Activated CD4-positive, alpha-beta memory T cell treated with anti-CD3 and anti-CD28 coated beads, Interleukin-2, amount 10 ng/mL, durations not matched to agents 7 days and 5 days (primary cell): ENCODE measurements around the gene ACTG1. TPM values are rescaled to one million over a fixed set of nuclear protein-coding genes. Genes with fewer than 3 reads are reported as not detected.
A peak's percentile ranks its signal among the peaks of the same experiment; 100 is the strongest.

Experiments
- CTCF ChIA-PET: fragments of 350-600 bp; sonication (Branson Sonifier 250); formaldehyde crosslinking; loops from one replicate; lab custom pipeline; 2021; ENCODE audit warnings: antibody characterized with exemption, inconsistent platforms; lab: Charles Lee
- POLR2A ChIA-PET: fragments of 350-600 bp; sonication (Branson Sonifier 250); formaldehyde crosslinking; loops from one replicate; lab custom pipeline; 2021; ENCODE audit warnings: antibody characterized with exemption; lab: Charles Lee
- DNase-seq: peaks from one replicate; pipeline ENCODE4 v3.0.0-alpha.2; 2020
- H3K27ac Mint-ChIP-seq: one replicate; pipeline ENCODE4 v1.8.0; 2021; ENCODE audit warnings: mild to moderate bottlenecking, mixed read lengths
- H3K27me3 Mint-ChIP-seq: one replicate; pipeline ENCODE4 v1.8.0; 2021; ENCODE audit warnings: mixed read lengths
- H3K36me3 Mint-ChIP-seq: one replicate; pipeline ENCODE4 v1.8.0; 2021; ENCODE audit warnings: low read depth, mixed read lengths
- H3K4me1 Mint-ChIP-seq: one replicate; pipeline ENCODE4 v1.8.0; 2021; ENCODE audit warnings: mixed read lengths
- H3K4me3 Mint-ChIP-seq: one replicate; pipeline ENCODE4 v1.8.0; 2021; ENCODE audit warnings: mild to moderate bottlenecking, mixed read lengths
- H3K9me3 Mint-ChIP-seq: one replicate; pipeline ENCODE4 v1.8.0; 2021; ENCODE audit warnings: mixed read lengths
- total RNA-seq, 2 experiments: library from RNA; stranded (reverse); gene quantifications; one replicate each; pipeline ENCODE4 v1.2.3, GENCODE V29; 2021

Gene ACTG1
- total RNA-seq, 2 experiments from 2014 or later = 3,658 to 3,769 TPM

GRCh38 chr17:81483085-81483861, 29.3 kb downstream of the ACTG1 start:
- POLR2A ChIA-PET = interaction anchor here (2.1 kb wide), 1 partner anchor 188 kb away, joined by 8 read pairs; the partner anchor contains the start of gene SLC38A10
- CTCF ChIA-PET = interaction anchor here (1.4 to 1.9 kb wide), 3 partner anchors 36 to 382 kb away, joined by 3 to 13 read pairs (median 3); no protein-coding TSS in a partner anchor
- no peak overlapping the region for H3K27ac Mint-ChIP-seq
- no peaks in the 10 kb centered on the region for H3K36me3 Mint-ChIP-seq
- no peak overlapping the region for H3K4me3 Mint-ChIP-seq
- H3K4me1 Mint-ChIP-seq = peaks cover 13% of the 10 kb centered on the region
- H3K9me3 Mint-ChIP-seq = no peaks in the 10 kb centered on the region
- peaks cover 34% of the 10 kb centered on the region for H3K27me3 Mint-ChIP-seq
- DNase-seq = no peak

GRCh38 chr17:81482673-81483072, 29.9 kb downstream of the ACTG1 start:
- ChIA-PET POLR2A (interaction anchor here (1.3 kb wide), 1 partner anchor 244 kb away, joined by 3 read pairs; the partner anchor contains the start of genes NDUFAF8 and TEPSIN), CTCF (no interaction called here)
- Mint-ChIP-seq H3K4me3 (no peak overlapping the region), H3K4me1 (peaks cover 13% of the 10 kb centered on the region), H3K36me3 (no peaks in the 10 kb centered on the region), H3K9me3 (no peaks in the 10 kb centered on the region), H3K27ac (no peak overlapping the region), H3K27me3 (peaks cover 37% of the 10 kb centered on the region)
- no peak for DNase-seq

GRCh38 chr17:81481815-81482505, 30.6 kb downstream of the ACTG1 start:
- Mint-ChIP-seq H3K27me3 (peaks cover 37% of the 10 kb centered on the region), H3K4me1 (peaks cover 13% of the 10 kb centered on the region), H3K9me3 (no peaks in the 10 kb centered on the region), H3K27ac (no peak overlapping the region), H3K4me3 (peak overlapping the region; percentile 24), H3K36me3 (no peaks in the 10 kb centered on the region)
- DNase-seq = no peak
- ChIA-PET CTCF (no interaction called here), POLR2A (interaction anchor here (1.3 kb wide), 1 partner anchor 243 kb away, joined by 3 read pairs; the partner anchor contains the start of genes NDUFAF8 and TEPSIN)

- CTCF ChIA-PET = no interaction called here
- H3K4me3 Mint-ChIP-seq = no peak overlapping the region
- peak; percentile 45 for DNase-seq
Observed at GRCh38 chr17:81481073-81481799, 31.4 kb downstream of the ACTG1 start.

GRCh38 chr17:81480140-81481072, 32.2 kb downstream of the ACTG1 start:
- peaks cover 33% of the 10 kb centered on the region for H3K27me3 Mint-ChIP-seq
- H3K4me3 Mint-ChIP-seq = no peak overlapping the region
- no peaks in the 10 kb centered on the region for H3K9me3 Mint-ChIP-seq
- ChIA-PET CTCF (no interaction called here), POLR2A (no interaction called here)
- no peak for DNase-seq
- peaks cover 6% of the 10 kb centered on the region for H3K4me1 Mint-ChIP-seq
- H3K36me3 Mint-ChIP-seq = no peaks in the 10 kb centered on the region
- no peak overlapping the region for H3K27ac Mint-ChIP-seq

More at GRCh38 chr17:81481073-81481799, 31.4 kb downstream of the ACTG1 start:
- POLR2A ChIA-PET = interaction anchor here (1.3 kb wide), 1 partner anchor 242 kb away, joined by 3 read pairs; the partner anchor contains the start of genes NDUFAF8 and TEPSIN
- Mint-ChIP-seq H3K36me3 (no peaks in the 10 kb centered on the region), H3K4me1 (peaks cover 10% of the 10 kb centered on the region), H3K27ac (no peak overlapping the region), H3K9me3 (no peaks in the 10 kb centered on the region), H3K27me3 (peaks cover 36% of the 10 kb centered on the region)

- no peak for DNase-seq
- peaks cover 33% of the 10 kb centered on the region for H3K27me3 Mint-ChIP-seq
- POLR2A ChIA-PET = no interaction called here
- CTCF ChIA-PET = no interaction called here
- no peak overlapping the region for H3K4me3 Mint-ChIP-seq
- H3K27ac Mint-ChIP-seq = no peak overlapping the region
- H3K9me3 Mint-ChIP-seq = no peaks in the 10 kb centered on the region
- peaks cover 6% of the 10 kb centered on the region for H3K4me1 Mint-ChIP-seq
- no peaks in the 10 kb centered on the region for H3K36me3 Mint-ChIP-seq
Observed at GRCh38 chr17:81479175-81480071, 33.2 kb downstream of the ACTG1 start.

- H3K4me3 Mint-ChIP-seq = no peak overlapping the region
- H3K27me3 Mint-ChIP-seq = peaks cover 33% of the 10 kb centered on the region
- H3K27ac Mint-ChIP-seq = no peak overlapping the region
- no peaks in the 10 kb centered on the region for H3K36me3 Mint-ChIP-seq
- ChIA-PET POLR2A (no interaction called here), CTCF (no interaction called here)
- no peak for DNase-seq
- H3K4me1 Mint-ChIP-seq = peaks cover 6% of the 10 kb centered on the region
- no peaks in the 10 kb centered on the region for H3K9me3 Mint-ChIP-seq
Observed at GRCh38 chr17:81478119-81478518, 34.5 kb downstream of the ACTG1 start.

- Mint-ChIP-seq H3K27me3 (peaks cover 23% of the 10 kb centered on the region), H3K36me3 (no peaks in the 10 kb centered on the region), H3K4me3 (no peak overlapping the region), H3K4me1 (peaks cover 5% of the 10 kb centered on the region), H3K27ac (no peak overlapping the region), H3K9me3 (no peaks in the 10 kb centered on the region)
- no peak for DNase-seq
- CTCF ChIA-PET = no interaction called here
- POLR2A ChIA-PET = no interaction called here
Observed at GRCh38 chr17:81477173-81477572, 35.4 kb downstream of the ACTG1 start.

GRCh38 chr17:81476635-81477034, 36.0 kb downstream of the ACTG1 start:
- POLR2A ChIA-PET = no interaction called here

GRCh38 chr17:81476097-81476496, 36.5 kb downstream of the ACTG1 start:
- Mint-ChIP-seq H3K4me3 (no peak overlapping the region), H3K4me1 (no peaks in the 10 kb centered on the region)
- POLR2A ChIA-PET = no interaction called here

More at GRCh38 chr17:81476635-81477034, 36.0 kb downstream of the ACTG1 start:
- no peak for DNase-seq
- Mint-ChIP-seq H3K4me3 (no peak overlapping the region), H3K36me3 (no peaks in the 10 kb centered on the region), H3K4me1 (peaks cover under 1% of the 10 kb centered on the region), H3K27ac (no peak overlapping the region), H3K27me3 (peaks cover 18% of the 10 kb centered on the region), H3K9me3 (no peaks in the 10 kb centered on the region)
- CTCF ChIA-PET = no interaction called here

GRCh38 chr17:81474958-81475357, 37.6 kb downstream of the ACTG1 start:
- Mint-ChIP-seq H3K27me3 (peaks cover 7% of the 10 kb centered on the region), H3K36me3 (no peaks in the 10 kb centered on the region), H3K27ac (no peak overlapping the region), H3K4me1 (no peaks in the 10 kb centered on the region), H3K4me3 (no peak overlapping the region), H3K9me3 (no peaks in the 10 kb centered on the region)
- ChIA-PET CTCF (no interaction called here), POLR2A (no interaction called here)
- no peak for DNase-seq

More at GRCh38 chr17:81476097-81476496, 36.5 kb downstream of the ACTG1 start:
- no peaks in the 10 kb centered on the region for H3K36me3 Mint-ChIP-seq
- H3K27me3 Mint-ChIP-seq = peaks cover 17% of the 10 kb centered on the region
- H3K9me3 Mint-ChIP-seq = no peaks in the 10 kb centered on the region
- CTCF ChIA-PET = no interaction called here
- no peak for DNase-seq
- H3K27ac Mint-ChIP-seq = no peak overlapping the region
